Gastroesophageal sphincter (tissue), 2 donors: Measurements from ENCODE around the gene TNFSF10.

Experiments
- POLR2A ChIP-seq, 2 donors: fragments of 450-650 bp; IDR thresholded peaks; one replicate each; pipeline ENCODE4 v1.6.1; 2017; ENCODE audit warnings: antibody characterized with exemption in 2 of 2, mild to moderate bottlenecking in 2 of 2, moderate library complexity in 1 of 2
- POLR2AphosphoS5 ChIP-seq: sonication (generic); formaldehyde crosslinking; IDR thresholded peaks from one replicate; pipeline ENCODE4 v1.6.1; 2017; ENCODE audit warnings: antibody characterized with exemption

DNA sequence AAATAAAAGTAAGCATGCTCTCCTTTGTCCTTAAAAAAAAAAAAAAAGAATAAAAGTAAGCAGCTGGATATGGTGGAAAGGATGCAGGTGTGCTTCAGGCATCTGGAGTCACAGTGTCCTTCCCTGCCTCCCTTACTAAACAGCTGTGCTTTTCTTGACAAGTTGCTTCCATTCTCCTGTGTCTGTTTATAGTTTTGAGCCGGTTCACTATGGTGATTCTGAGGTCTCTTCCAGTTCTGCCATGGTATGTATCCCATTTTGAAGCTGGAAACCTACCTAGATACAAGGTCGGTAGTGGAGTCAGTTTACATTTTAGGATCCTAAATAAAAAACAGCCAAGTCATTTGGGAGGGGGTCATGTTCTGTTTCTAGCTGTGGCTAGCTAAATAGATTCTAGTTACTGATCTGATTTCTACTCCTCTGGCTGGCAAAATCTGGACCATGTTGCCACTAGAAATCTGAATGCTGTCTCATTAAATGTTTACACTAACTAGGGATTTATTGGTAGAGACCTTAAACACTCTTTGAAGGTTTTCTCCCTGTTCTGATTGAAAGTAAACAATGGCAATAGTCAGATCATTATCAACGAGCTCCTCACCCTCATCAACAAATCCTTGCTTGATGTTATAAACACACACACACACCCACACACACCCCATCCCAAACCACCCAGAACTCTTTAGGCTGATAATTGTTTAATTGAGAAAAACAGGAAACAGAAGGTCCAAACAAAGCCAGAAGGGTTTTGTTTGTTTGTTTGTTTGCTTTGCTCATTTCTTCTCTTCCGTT, 7.9 kb downstream of the TNFSF10 start:
- TF ChIP-seq POLR2A (IDR thresholded peaks at IDR 0.05) = no peak
- TF ChIP-seq POLR2AphosphoS5 = no peak
